MM.1S (cell line): ENCODE data around the gene SLC4A3.

ENCODE experiments used
- DNase-seq: peaks from one replicate; pipeline ENCODE4 v3.0.0-alpha.2; 2015
- H2AFZ ChIP-seq: fragments of 300-600 bp; sonication (generic); 2 replicates; pipeline ENCODE4 v1.6.0; 2016; ENCODE audit warnings: antibody characterized with exemption, low read length
- H3F3A ChIP-seq: fragments of 300-600 bp; sonication (generic); 2 replicates; pipeline ENCODE4 v1.6.1; 2016; ENCODE audit warnings: mild to moderate bottlenecking, antibody characterized with exemption, low read length, moderate library complexity, mixed read lengths; ENCODE audit not compliant: insufficient read depth
- H3K27ac ChIP-seq: fragments of 300-600 bp; sonication (generic); 2 replicates; pipeline ENCODE4 v1.5.1; 2016; ENCODE audit warnings: mild to moderate bottlenecking, low read length
- H3K27me3 ChIP-seq: fragments of 300-600 bp; sonication (generic); replicated peaks from 2 replicates; pipeline ENCODE4 v1.6.0; 2016; ENCODE audit warnings: low read length; ENCODE audit not compliant: insufficient read depth
- H3K36me3 ChIP-seq: fragments of 300-600 bp; sonication (generic); replicated peaks from 2 replicates; pipeline ENCODE4 v1.6.1; 2016; ENCODE audit warnings: mild to moderate bottlenecking, low read length, mixed read lengths; ENCODE audit not compliant: insufficient read depth
- H3K4me1 ChIP-seq: fragments of 300-600 bp; sonication (generic); 2 replicates; pipeline ENCODE4 v1.6.1; 2016; ENCODE audit warnings: low read length, mixed read lengths
- H3K4me2 ChIP-seq: fragments of 300-600 bp; sonication (generic); 2 replicates; pipeline ENCODE4 v1.6.0; 2016; ENCODE audit warnings: low read depth, low read length
- H3K4me3 ChIP-seq: fragments of 300-600 bp; sonication (generic); 2 replicates; pipeline ENCODE4 v1.5.1; 2016; ENCODE audit warnings: low read length, mixed read lengths
- H3K79me2 ChIP-seq: fragments of 300-600 bp; sonication (generic); 2 replicates; pipeline ENCODE4 v1.6.1; 2016; ENCODE audit warnings: mixed run types, low read length, mixed read lengths
- H3K9ac ChIP-seq: fragments of 300-600 bp; sonication (generic); 2 replicates; pipeline ENCODE4 v1.6.1; 2016; ENCODE audit warnings: low read length, mixed read lengths
- H3K9me2 ChIP-seq: fragments of 300-600 bp; sonication (generic); replicated peaks from 2 replicates; pipeline ENCODE4 v1.6.1; 2016; ENCODE audit warnings: mild to moderate bottlenecking, low read length, mixed read lengths; ENCODE audit not compliant: insufficient read depth
- H3K9me3 ChIP-seq: fragments of 300-600 bp; sonication (generic); replicated peaks from 2 replicates; pipeline ENCODE4 v1.6.1; 2016; ENCODE audit warnings: mild to moderate bottlenecking, low read length, mixed read lengths; ENCODE audit not compliant: insufficient read depth
- H4K20me1 ChIP-seq: fragments of 300-600 bp; sonication (generic); 2 replicates; pipeline ENCODE4 v1.6.1; 2016; ENCODE audit warnings: mild to moderate bottlenecking, low read length, moderate library complexity, mixed read lengths; ENCODE audit not compliant: insufficient read depth
- CTCF ChIP-seq: fragments of 300-600 bp; sonication (generic); IDR thresholded peaks from 2 replicates; pipeline ENCODE4 v1.5.1; 2016; ENCODE audit warnings: antibody characterized with exemption, low read length, mixed read lengths
- EZH2 ChIP-seq: fragments of 300-600 bp; sonication (generic); optimal IDR thresholded peaks from 2 replicates; pipeline ENCODE3; 2017; ENCODE audit warnings: low read depth, mild to moderate bottlenecking, antibody characterized with exemption, low read length, mixed read lengths
- EZH2phosphoT487 ChIP-seq: fragments of 300-600 bp; sonication (generic); IDR thresholded peaks from 2 replicates; pipeline ENCODE4 v1.6.1; 2018; ENCODE audit warnings: antibody characterized with exemption, low read length

The SLC4A3 gene

GRCh38 chr2:219636941-219637841 is 9.8 kb downstream of the SLC4A3 start:
- Histone ChIP-seq H3K9me3 (no peaks in the 10 kb centered on the region), H3K4me1 (no peaks in the 10 kb centered on the region; the same call in 1 of the 2 replicates), H3K9me2 (no peaks in the 10 kb centered on the region), H2AFZ (no peak overlapping the region), H3K4me2 (no peak overlapping the region), H3K4me3 (no peak overlapping the region), H3K79me2 (no peaks in the 10 kb centered on the region), H3F3A (no peaks in the 10 kb centered on the region), H3K9ac (no peak overlapping the region), H3K27ac (no peak overlapping the region), H3K36me3 (no peaks in the 10 kb centered on the region), H3K27me3 (peaks cover 92% of the 10 kb centered on the region), H4K20me1 (no peaks in the 10 kb centered on the region)
- no peak for DNase-seq
- TF ChIP-seq CTCF (no peak), EZH2 (no peak), EZH2phosphoT487 (no peak)

- Histone ChIP-seq H3K36me3 (no peaks in the 10 kb centered on the region), H3K4me3 (no peak overlapping the region), H3K27ac (no peak overlapping the region), H3K79me2 (no peaks in the 10 kb centered on the region), H3K4me1 (no peaks in the 10 kb centered on the region; the same call in 1 of the 2 replicates), H3K9me2 (no peaks in the 10 kb centered on the region), H4K20me1 (no peaks in the 10 kb centered on the region), H2AFZ (no peak overlapping the region), H3F3A (no peaks in the 10 kb centered on the region), H3K4me2 (no peak overlapping the region), H3K9ac (no peak overlapping the region), H3K9me3 (no peaks in the 10 kb centered on the region), H3K27me3 (peaks cover 85% of the 10 kb centered on the region)
- no peak for DNase-seq
- no peak for TF ChIP-seq CTCF
- no peak for TF ChIP-seq EZH2
- no peak for TF ChIP-seq EZH2phosphoT487
Observed at GRCh38 chr2:219637842-219638185, 10.4 kb downstream of the SLC4A3 start.

- Histone ChIP-seq H4K20me1 (no peaks in the 10 kb centered on the region), H3K9me3 (no peaks in the 10 kb centered on the region), H3F3A (no peaks in the 10 kb centered on the region), H3K36me3 (no peaks in the 10 kb centered on the region), H3K4me2 (no peak overlapping the region), H3K27me3 (peaks cover 80% of the 10 kb centered on the region), H2AFZ (no peak overlapping the region), H3K4me1 (no peaks in the 10 kb centered on the region; the same call in 1 of the 2 replicates), H3K79me2 (no peaks in the 10 kb centered on the region), H3K9me2 (no peaks in the 10 kb centered on the region), H3K27ac (no peak overlapping the region), H3K9ac (no peak overlapping the region), H3K4me3 (no peak overlapping the region)
- DNase-seq, result no peak
- TF ChIP-seq CTCF (no peak), EZH2 (no peak), EZH2phosphoT487 (no peak)
Observed at GRCh38 chr2:219638217-219638947, 11.0 kb downstream of the SLC4A3 start.
